ENCODE data around the gene POLH.
"Not testable (repeated sequence)": the region's sequence is repeated elsewhere in the genome, so short reads cannot be mapped to it uniquely, and the experiment has no call there.

POLH gene

DNA sequence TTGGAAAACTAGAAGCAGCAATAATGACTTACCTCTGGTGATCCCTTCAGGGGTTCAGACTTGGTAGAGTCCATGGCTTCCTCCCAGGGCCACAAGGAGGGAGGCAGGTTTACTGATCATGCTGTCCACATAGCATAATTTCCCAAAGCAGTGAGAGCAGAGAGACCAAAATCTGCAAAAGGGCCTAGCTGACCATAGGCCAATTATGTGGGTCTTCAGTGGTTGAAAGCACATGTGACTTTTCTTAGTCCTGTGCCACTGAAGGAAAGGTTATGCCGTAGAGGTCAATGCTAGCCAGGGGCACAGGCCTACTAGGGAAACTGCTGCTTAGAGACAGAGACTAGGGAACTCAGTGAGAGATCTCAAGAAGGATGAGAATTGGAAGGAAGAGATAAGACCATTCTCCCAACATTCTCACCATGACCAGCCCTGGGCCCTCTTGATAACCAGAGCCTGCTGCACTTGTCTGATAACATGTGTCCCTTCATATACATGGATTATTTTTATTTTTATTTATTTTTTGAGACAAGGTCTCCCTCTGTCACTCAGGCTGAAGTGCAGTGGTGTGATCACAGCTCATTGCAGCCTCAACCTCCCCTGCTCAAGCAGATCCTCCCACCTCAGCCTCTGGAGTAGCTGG is 55.1 kb downstream of the POLH start:
- Mint-ChIP-seq H3K4me1 (peaks cover 40% of the 10 kb centered on the region), H3K27ac (peak overlapping the region; percentile 91), H3K9me3 (no peaks in the 10 kb centered on the region), H3K4me3 (peak overlapping the region; percentile 52), H3K36me3 (peaks cover 5% of the 10 kb centered on the region), H3K27me3 (no peaks in the 10 kb centered on the region)
- DNase-seq (ENCODE audit: low spot score in 2 of 2), result no peak
- no peak for ATAC-seq (ENCODE audit: low read depth)

DNA sequence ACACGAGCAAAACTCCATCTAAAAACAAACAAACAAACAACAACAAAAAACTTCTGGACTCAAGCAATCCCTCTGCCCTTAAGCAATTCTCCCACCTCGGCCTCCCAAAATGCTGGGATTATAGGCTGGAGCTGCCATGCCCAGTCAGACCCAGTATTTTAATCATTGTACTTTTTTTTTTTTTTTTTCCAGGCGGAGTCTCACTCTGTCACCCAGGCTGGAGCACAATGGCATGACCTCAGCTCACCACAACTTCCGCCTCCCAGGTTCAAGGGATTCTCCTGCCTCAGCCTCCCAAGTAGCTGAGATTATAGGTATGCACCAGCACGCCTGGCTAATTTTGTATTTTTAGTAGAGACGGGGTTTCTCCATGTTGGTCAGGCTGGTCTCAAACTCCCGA is 57.0 kb downstream of the POLH start:
- not testable (repeated sequence) for DNase-seq (ENCODE audit: low spot score in 2 of 2); H3K27ac Mint-ChIP-seq; H3K36me3 Mint-ChIP-seq; H3K27me3 Mint-ChIP-seq; H3K9me3 Mint-ChIP-seq; ATAC-seq (ENCODE audit: low read depth); H3K4me3 Mint-ChIP-seq
- peaks cover 31% of the 10 kb centered on the region for H3K4me1 Mint-ChIP-seq

DNA sequence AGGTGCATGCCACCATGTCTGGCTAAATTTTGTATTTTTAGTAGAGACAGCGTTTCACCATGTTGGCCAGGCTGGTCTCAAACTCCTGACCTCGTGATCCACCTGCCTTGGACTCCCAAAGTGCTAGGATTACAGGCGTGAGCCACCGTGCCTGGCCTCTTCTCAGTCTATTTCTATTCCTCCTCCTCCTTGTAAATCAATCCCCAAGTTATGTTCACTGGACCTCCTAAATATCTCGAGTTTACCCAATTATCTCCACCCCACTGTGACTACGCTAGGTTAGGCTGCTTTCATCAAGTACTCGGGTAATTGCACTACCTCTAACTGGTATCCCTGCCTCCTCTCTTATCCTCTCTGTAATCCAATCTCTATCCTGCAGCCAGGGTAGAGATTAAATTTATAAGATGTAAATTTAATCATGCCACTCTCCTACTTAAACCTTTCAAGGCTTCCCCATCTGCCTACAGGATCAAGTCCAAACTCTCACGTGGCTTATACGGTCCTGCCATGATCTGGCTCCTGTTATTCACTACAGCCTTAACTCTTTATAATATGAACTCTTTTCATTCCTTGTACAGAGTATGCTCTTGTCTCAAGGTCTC is 58.8 kb downstream of the POLH start:
- H3K36me3 Mint-ChIP-seq, result peaks cover 3% of the 10 kb centered on the region
- peak overlapping the region; percentile 96 for H3K27ac Mint-ChIP-seq
- no peak for ATAC-seq (ENCODE audit: low read depth)
- peak overlapping the region; percentile 95 for H3K4me3 Mint-ChIP-seq
- DNase-seq (ENCODE audit: low spot score in 2 of 2), result no peak
- H3K27me3 Mint-ChIP-seq, result no peaks in the 10 kb centered on the region
- peaks cover 31% of the 10 kb centered on the region for H3K4me1 Mint-ChIP-seq
- H3K9me3 Mint-ChIP-seq, result no peaks in the 10 kb centered on the region

DNA sequence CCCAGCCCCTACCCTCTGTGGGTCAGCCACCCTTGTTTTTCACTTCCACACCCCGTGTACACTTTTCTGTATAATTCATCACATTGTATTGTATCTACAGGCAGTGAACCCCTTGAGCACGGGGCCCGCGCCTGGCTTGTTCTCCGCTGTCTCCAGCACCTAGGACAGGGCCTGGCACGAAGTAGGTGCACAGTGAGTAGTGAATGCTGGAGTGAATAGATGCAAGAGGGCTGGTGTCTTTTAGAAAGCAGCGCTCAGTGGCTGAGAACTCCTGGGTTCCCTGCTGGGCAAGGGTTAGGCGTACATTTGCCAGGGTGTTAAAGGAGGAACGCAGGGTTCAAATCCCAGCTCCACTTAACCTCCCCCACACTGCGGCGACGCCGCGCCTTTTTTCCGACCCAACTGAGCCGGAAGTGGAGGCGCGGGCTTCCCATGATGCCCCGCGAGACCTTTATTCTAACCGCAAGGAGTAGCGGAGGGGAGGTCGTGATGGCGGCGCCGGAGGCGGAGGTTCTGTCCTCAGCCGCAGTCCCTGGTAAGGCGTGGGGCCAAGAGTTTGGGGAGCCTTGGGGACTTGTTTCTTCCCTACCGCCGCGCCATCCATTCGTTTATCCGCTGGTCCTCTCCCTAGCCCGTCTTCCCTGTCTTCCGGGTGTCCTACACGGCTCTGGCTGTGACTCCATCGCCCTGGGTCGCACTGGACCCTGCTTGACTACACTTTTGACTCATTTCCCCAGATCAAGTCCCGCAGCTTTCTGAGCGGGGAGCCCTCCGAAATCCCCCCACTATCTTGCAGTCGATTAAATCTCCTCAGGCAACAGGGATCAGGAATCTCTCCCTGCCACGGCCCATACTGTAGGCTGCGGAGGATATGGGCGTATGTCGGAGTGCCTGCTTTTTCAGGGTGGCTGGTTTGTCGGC is 59.7 kb downstream of the POLH start, which contains the start of gene MAD2L1BP:
Gene MAD2L1BP (plus strand): TSS at position 454 of the 921 bp plus-strand sequence. CDS start 36 bp downstream, at position 490.
- H3K36me3 Mint-ChIP-seq, result peaks cover 11% of the 10 kb centered on the region
- no peaks in the 10 kb centered on the region for H3K9me3 Mint-ChIP-seq
- no peaks in the 10 kb centered on the region for H3K27me3 Mint-ChIP-seq
- ATAC-seq (ENCODE audit: low read depth) (peak; percentile 92), DNase-seq (ENCODE audit: low spot score in 2 of 2) (peak; percentile 66 to 71)
- H3K27ac Mint-ChIP-seq, result peak within 1 kb of the TSS; percentile 96
- H3K4me1 Mint-ChIP-seq, result peaks cover 31% of the 10 kb centered on the region
- H3K4me3 Mint-ChIP-seq, result peak within 1 kb of the TSS; percentile 95

DNA sequence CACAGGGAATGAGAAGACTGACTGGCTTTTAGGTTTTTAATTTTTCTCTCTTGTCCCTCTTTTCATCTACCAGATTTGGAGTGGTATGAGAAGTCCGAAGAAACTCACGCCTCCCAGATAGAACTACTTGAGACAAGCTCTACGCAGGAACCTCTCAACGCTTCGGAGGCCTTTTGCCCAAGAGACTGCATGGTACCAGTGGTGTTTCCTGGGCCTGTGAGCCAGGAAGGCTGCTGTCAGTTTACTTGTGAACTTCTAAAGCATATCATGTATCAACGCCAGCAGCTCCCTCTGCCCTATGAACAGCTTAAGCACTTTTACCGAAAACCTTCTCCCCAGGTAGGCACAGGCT is 60.3 kb downstream of the POLH start:
- Mint-ChIP-seq H3K9me3 (no peaks in the 10 kb centered on the region), H3K27ac (peak overlapping the region; percentile 96), H3K36me3 (peaks cover 12% of the 10 kb centered on the region), H3K4me3 (peak overlapping the region; percentile 95), H3K27me3 (no peaks in the 10 kb centered on the region), H3K4me1 (peaks cover 27% of the 10 kb centered on the region)
- ATAC-seq (ENCODE audit: low read depth), result peak; percentile 11
- DNase-seq (ENCODE audit: low spot score in 2 of 2), result no peak

DNA sequence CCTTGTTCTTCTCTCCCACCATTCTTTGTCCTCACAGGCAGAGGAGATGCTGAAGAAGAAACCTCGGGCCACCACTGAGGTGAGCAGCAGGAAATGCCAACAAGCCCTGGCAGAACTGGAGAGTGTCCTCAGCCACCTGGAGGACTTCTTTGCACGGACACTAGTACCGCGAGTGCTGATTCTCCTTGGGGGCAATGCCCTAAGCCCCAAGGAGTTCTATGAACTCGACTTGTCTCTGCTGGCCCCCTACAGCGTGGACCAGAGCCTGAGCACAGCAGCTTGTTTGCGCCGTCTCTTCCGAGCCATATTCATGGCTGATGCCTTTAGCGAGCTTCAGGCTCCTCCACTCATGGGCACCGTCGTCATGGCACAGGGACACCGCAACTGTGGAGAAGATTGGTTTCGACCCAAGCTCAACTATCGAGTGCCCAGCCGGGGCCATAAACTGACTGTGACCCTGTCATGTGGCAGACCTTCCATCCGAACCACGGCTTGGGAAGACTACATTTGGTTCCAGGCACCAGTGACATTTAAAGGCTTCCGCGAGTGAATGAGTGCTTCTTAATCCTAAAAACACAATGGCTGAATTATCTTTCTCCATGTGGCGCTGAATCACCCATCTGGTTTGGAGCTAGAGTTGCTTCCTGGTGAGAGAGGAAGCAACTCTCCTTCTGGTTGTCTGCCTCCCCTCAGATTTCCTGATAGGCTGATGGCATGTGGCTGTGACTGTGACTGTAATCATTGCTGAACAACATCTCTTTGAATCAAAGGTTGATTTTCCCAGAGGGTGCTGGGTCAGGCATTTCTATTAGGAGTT is 64.2 kb downstream of the POLH start:
- peaks cover 17% of the 10 kb centered on the region for H3K36me3 Mint-ChIP-seq

DNA sequence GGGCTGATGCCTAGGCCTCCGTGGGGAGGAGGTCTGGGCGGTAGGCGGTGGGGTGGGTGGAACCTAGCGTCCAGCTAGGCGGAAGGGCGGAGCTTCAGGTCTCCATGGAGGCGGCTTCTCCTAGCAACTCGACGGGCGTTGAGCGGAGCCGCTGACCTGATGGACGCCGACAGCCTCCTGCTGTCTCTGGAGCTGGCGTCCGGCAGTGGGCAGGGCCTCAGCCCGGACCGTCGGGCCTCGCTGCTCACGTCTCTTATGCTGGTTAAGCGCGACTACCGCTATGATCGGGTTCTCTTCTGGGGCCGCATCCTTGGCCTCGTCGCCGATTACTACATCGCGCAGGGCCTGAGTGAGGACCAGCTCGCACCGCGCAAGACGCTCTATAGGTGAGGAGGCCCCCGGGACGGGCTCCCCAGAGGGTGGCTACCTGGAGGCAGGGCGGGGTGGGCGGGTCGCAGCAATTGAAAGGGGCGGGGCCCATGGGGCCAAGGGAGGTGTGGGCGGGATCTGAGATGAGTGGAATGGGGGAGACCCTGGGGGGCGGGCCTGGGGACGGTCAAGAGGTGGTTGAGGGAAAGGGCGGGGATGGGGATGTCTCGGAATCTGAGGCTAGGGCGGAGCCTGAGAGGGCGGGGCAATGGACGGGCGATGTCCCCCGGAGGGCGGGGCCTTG is 69.1 kb downstream of the POLH start, which contains the start of gene RSPH9:
Gene RSPH9 (plus strand): TSS at position 97 of the 673 bp plus-strand sequence. CDS start 63 bp downstream, at position 160.
- H3K27me3 Mint-ChIP-seq, result no peaks in the 10 kb centered on the region
- ATAC-seq (ENCODE audit: low read depth) (peak; percentile 87), DNase-seq (ENCODE audit: low spot score in 2 of 2) (peak; percentile 41 to 63)
- H3K4me1 Mint-ChIP-seq, result peaks cover 16% of the 10 kb centered on the region
- H3K4me3 Mint-ChIP-seq, result peak within 1 kb of the TSS; percentile 87
- no peaks in the 10 kb centered on the region for H3K9me3 Mint-ChIP-seq
- peaks cover 11% of the 10 kb centered on the region for H3K36me3 Mint-ChIP-seq
- H3K27ac Mint-ChIP-seq, result peak within 1 kb of the TSS; percentile 56

More for the DNA sequence above, 64.2 kb downstream of the POLH start:
- ATAC-seq (ENCODE audit: low read depth) (no peak), DNase-seq (ENCODE audit: low spot score in 2 of 2) (no peak)
- Mint-ChIP-seq H3K27ac (no peak overlapping the region), H3K9me3 (no peaks in the 10 kb centered on the region), H3K27me3 (no peaks in the 10 kb centered on the region), H3K4me1 (peaks cover 31% of the 10 kb centered on the region), H3K4me3 (no peak overlapping the region)

DNA sequence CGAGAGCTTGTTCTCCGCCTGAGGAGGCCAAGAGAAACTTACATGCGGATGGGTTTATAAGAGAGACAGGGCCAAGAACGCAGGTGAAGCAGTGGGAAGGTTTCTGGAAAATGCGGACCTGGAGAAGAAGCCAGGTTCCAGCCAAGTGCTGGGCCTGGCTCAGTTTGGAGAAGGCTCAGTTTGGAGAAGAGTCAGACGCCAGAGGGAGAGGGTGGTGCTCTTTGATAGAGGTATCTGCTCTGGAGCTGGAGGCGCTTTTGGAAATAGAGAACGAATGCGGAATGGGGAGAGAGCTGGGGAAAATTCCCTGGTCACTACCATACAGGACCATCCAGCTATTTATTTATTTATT is 69.6 kb downstream of the POLH start:
- peak overlapping the region; percentile 87 for H3K4me3 Mint-ChIP-seq
- no peaks in the 10 kb centered on the region for H3K9me3 Mint-ChIP-seq
- H3K4me1 Mint-ChIP-seq, result peaks cover 14% of the 10 kb centered on the region
- DNase-seq (ENCODE audit: low spot score in 2 of 2) (no peak), ATAC-seq (ENCODE audit: low read depth) (peak; percentile 7)
- H3K27ac Mint-ChIP-seq, result peak overlapping the region; percentile 52
- H3K36me3 Mint-ChIP-seq, result peaks cover 6% of the 10 kb centered on the region
- H3K27me3 Mint-ChIP-seq, result no peaks in the 10 kb centered on the region

DNA sequence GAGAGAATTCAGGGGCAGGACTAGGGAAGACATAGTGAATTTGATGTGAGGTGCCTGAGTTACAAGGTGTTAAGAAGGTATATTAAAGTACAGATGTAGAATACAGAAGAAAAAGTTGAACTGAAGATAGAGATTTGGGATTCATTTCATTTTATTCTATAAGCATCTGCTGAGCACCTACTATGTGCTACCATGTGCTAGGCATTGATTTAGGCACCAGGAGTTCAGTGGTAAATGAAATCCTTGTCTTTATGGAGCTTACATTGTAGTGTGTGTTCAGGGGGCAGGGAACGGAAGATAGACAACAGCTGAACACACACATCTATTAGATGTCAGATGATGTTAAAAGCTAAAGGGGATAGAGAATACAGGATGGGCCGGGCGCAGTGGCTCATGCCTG is 71.6 kb downstream of the POLH start:
- ATAC-seq (ENCODE audit: low read depth) (no peak), DNase-seq (ENCODE audit: low spot score in 2 of 2) (no peak)
- Mint-ChIP-seq H3K27me3 (no peaks in the 10 kb centered on the region), H3K36me3 (no peaks in the 10 kb centered on the region), H3K4me1 (peaks cover 10% of the 10 kb centered on the region), H3K27ac (no peak overlapping the region), H3K9me3 (no peaks in the 10 kb centered on the region), H3K4me3 (no peak overlapping the region)

DNA sequence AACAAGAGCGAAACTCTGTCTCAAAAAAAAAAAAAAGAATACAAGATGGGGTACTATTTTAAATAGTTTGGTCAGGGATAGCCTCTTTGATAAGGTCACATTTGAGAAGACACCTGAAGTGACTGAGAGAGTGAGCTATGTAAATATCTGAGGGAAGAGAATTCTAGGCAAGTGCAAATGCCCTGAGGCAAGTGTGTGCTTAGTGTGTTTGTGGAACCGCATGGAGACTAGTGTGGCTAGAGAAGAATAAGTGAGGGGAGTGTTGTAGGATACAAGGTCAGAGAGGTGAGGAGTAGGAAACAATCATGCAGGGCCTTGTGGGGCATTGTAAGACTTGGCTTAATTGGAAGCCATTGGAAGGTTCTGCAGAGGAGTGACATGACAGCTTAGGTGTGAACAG is 72.3 kb downstream of the POLH start:
- Mint-ChIP-seq H3K4me3 (no peak overlapping the region), H3K27me3 (no peaks in the 10 kb centered on the region), H3K36me3 (no peaks in the 10 kb centered on the region), H3K27ac (no peak overlapping the region), H3K4me1 (peaks cover 10% of the 10 kb centered on the region), H3K9me3 (no peaks in the 10 kb centered on the region)
- ATAC-seq (ENCODE audit: low read depth), result no peak
- DNase-seq (ENCODE audit: low spot score in 2 of 2), result no peak

DNA sequence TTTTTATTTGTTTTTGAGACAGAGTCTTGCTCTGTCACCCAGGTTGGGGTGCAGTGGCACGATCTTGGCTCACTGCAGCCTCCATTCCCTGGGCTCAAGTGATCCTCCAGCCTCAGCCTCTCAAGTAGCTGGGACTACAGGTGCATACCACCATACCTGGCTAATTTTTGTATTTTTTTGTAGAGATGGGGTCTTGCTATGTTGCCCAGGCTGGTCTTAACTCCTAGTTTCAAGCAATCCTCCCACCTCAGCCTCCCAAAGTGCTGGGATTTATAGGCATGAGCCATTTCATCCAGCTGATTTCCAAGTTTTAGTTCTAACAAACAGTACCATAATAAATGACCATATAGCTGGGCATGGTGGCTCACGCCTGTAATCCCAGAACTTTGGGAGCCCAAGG is 76.8 kb downstream of the POLH start:
- H3K36me3 Mint-ChIP-seq; H3K27me3 Mint-ChIP-seq; DNase-seq (ENCODE audit: low spot score in 2 of 2); ATAC-seq (ENCODE audit: low read depth); H3K4me1 Mint-ChIP-seq; H3K4me3 Mint-ChIP-seq; H3K9me3 Mint-ChIP-seq; H3K27ac Mint-ChIP-seq: not testable (repeated sequence)

DNA sequence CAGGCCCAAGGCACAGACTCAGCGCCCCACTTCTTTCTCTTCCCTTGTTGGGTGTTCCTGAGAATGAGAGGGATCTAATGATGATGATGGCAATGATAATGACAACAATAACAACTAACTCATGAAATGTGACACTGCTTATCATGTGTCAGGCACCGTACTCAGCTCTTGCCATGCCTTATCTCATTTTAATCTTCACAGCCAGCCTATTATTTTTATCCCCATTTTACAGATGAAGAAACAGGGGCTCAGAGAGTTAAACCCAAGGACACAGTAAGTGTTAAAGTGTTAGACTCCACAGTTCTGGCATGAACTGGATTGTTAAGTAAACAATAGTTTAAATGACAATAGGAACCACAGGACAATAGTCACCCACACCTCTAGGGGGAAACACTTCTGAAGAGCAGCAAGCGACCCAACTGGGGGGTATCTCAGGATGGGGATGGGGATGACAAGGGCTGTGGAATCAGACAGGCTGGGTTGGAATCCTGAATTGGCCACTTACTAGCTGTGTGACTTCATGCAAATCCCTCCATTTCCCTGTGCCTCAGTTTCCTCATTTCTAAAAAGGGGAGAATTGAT is 81.3 kb downstream of the POLH start:
- Mint-ChIP-seq H3K36me3 (no peaks in the 10 kb centered on the region), H3K27me3 (peaks cover 7% of the 10 kb centered on the region), H3K4me3 (no peak overlapping the region), H3K4me1 (no peaks in the 10 kb centered on the region), H3K27ac (no peak overlapping the region), H3K9me3 (peaks cover 1% of the 10 kb centered on the region)
- DNase-seq (ENCODE audit: low spot score in 2 of 2), result no peak
- no peak for ATAC-seq (ENCODE audit: low read depth)

DNA sequence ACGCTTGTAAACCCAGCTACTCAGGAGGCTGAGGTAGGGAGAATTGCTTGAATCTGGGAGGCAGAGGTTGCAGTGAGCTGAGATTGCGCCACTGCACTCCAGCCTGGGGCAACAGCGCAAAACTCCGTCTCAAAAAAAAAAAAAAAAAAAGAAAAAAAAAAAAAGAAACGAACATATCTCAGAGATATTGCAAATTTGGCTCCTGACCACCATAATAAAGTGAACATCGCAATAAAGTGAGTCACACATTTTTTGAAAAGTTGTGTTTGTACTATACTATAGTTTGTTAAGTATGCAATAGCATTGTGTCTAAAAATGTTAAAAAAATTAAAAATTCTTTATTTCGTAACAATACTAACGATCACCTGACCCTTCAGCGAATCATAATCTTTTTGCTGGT is 82.2 kb downstream of the POLH start:
- no peak overlapping the region for H3K4me3 Mint-ChIP-seq
- no peak overlapping the region for H3K27ac Mint-ChIP-seq
- H3K36me3 Mint-ChIP-seq, result no peaks in the 10 kb centered on the region
- ATAC-seq (ENCODE audit: low read depth) (no peak), DNase-seq (ENCODE audit: low spot score in 2 of 2) (no peak)
- peaks cover 7% of the 10 kb centered on the region for H3K27me3 Mint-ChIP-seq
- H3K9me3 Mint-ChIP-seq, result peaks cover 1% of the 10 kb centered on the region
- no peaks in the 10 kb centered on the region for H3K4me1 Mint-ChIP-seq

Data from memory B cell (primary cell).